Amniotic stem cell (primary cell): ENCODE data around the gene KRT77.
"Not testable (repeated sequence)": the region's sequence is repeated elsewhere in the genome, so short reads cannot be mapped to it uniquely, and the experiment has no call there.

Experiments used
- DNase-seq: peaks from one replicate; lab custom pipeline; 2025; lab: John Stamatoyannopoulos, UW

Gene KRT77

DNA sequence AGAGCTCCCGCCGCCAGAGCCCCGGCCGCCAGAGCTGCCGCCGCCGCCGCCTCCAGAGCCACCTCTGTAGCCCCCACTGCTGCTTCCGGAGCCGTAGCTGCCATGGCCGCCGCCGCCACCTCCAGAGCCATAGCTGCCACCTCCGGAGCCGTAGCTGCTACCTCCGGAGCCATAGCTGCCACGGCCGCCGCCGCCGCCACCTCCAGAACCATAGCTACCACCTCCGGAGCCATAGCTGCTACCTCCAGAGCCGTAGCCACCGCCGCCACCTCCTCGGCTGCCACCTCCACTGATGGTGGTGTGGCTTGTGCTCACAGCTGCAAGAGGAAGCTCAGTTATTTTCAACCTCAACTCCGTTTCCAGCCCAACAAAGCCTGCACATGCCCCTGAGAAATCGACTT, 28.0 kb downstream of the KRT77 start:
- DNase-seq, result no peak

DNA sequence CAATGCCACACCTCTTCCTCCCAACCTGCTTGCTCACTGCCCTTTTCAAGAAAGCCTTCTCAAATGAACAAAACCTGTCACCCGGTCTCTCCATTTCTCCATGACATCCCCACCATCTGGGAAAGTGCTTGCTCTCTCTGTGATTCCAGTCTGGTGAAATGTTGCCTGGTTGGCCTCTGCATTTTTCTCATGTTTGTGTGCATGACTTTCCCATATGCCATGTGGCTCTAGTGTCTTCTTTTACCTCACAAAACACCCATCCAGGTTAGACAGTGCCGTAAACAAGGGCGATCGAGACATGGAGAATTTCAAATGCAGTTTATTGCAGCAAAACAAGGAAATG, 28.9 kb downstream of the KRT77 start:
- no peak for DNase-seq

DNA sequence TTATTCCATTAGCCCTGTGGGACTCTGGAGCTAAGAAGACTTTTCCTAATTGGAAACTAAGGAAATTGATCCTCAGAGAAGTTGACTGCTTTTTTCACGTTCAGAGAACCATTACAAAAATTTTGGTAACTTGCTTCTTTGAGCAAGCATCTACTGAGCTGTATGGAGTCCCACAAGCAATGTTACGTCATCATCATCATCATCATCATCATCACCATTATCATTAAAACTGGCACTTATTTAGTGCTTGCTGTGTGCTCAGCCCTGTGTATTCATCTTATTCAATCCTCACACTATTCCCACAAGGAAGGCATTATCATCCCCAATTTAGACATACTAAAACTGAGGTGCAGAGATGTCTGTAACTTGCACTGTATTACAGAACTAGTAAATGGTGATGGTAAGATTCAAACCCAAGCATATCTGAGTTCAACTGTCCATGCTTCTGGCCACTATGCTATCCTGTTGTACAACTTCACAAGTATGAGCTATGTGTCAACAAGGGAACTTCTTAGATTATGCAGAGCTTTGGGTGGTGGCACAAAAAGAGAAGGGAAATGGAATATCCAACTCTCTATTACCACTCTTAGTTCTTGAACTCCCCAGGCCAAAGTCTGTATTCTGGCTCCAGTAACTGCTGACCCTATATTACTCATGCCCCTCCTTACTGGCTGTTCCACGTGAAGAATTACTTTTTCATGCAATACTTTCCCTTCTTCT, 29.5 kb downstream of the KRT77 start:
- DNase-seq, result no peak

DNA sequence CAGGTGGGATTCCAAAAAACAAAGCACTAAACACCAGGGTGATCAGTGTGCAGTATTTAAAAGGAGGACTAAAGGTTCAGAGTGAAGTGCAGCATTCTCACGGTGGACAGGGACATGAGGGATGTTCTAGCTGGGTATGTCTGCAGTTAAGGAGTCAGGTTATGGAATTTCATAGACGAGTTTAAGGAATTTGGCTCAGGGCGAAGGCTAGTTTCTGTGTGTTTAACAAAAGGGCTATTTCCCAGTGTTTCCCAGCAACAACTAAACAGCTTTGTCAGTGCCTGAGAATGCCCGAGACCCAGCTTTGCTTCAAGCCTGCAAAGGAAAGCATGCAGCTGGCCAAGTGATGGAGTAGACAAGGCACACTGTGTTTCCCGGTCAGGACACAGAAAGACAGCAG, 30.1 kb downstream of the KRT77 start:
- no peak for DNase-seq

DNA sequence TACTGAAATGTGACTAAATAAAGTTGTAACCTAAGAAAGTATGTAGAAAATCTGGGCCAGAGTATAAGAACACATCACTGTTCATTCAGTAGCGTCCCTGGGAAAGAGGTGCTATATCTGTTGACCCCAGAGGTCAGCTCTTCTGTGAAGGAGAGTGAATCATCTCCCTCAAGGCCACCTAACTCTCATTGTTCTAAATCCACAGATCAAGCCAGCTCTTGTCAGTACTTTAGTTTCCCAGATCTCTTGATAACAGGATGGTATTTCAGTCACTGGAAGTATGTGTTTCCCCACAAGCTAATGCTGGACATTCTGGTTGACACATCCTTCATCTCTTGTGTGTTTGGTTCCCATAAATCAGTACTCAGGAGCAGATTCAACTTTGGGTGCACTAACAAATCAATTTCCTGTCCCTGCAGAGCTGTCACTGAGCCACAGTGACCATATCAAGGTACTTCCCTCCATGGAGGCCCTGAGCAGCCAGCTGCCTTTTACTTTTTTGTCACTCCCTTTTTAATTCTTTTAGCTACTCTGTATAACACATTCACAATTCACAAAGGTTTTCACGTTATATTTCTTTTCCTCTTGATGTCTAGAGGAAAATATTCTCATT, 30.9 kb downstream of the KRT77 start:
- no peak for DNase-seq

DNA sequence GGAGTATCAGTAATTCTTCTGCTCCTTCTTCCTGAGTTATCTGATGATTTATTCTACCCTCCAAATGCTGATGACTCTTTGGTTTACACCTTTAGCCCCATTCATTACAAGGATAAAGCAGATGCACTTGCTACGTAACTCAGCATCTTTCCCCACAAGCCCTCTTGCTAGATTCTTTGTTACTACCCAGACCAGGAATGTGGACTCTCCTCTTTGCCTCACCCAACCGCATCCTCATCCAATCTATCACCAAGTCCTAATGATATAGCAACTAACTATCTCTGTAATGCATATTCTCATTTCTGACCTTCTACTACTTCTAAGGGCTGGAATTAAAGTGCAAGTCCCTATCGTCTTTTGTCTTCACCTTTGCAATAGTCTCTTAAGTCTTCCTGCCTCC, 32.4 kb downstream of the KRT77 start:
- DNase-seq, result no peak

DNA sequence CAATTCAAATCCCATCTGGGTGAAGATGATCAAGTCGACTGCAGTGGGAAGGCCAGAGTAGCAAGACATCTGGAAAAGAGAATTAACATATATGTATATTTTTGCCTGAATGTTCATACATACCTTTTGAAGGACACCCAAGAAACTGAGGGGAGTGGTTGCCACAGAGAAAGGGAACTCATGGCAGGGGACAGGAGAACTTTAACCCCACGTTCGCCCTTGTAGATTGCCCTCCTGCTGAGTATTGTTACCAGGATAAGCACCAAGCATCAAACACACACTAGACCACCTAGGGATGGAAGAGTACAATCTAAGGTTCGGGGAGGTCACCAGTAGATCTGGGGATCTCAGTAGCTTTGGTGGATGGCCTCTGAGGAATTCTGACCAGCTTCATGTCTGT, 32.8 kb downstream of the KRT77 start:
- DNase-seq, result no peak

DNA sequence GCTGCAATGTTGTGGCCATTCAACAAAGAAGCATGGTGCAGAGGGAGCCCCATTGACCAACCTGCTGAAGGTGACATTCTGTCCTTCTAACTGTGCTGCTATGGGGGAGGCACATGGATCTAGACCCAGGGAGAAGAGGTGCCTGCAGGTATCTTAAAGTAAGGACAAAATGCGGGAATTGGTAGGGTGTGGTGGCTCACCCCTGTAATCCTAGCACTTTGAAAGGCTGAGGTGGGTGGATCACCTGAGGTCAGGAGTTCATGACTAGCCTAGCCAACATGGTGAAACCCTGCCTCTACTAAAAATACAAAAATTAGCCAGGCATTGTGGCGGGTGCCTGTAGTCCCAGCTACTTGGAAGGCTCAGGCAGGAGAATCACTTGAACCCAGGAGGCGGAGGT, 33.4 kb downstream of the KRT77 start:
- DNase-seq, result not testable (repeated sequence)

DNA sequence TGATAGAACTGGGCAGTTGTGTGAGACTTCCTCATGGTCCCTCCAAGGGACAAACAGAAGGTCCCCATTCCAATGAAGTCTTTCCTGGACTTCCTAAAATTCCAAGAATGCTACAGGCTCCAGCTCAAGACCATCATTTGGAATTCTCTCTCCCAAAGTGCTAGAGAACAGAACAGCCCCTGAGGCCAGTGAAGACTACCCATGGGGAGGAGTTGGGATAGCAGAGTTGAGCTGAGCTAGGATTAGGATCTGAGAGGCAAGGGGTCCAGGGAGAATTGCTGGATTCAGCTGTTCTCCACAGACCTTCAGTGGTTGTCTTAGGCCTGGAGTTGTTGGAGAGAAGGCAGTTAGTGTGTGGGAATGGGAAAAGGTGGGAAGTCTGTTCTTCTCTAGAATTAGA, 33.9 kb downstream of the KRT77 start:
- DNase-seq, result no peak

DNA sequence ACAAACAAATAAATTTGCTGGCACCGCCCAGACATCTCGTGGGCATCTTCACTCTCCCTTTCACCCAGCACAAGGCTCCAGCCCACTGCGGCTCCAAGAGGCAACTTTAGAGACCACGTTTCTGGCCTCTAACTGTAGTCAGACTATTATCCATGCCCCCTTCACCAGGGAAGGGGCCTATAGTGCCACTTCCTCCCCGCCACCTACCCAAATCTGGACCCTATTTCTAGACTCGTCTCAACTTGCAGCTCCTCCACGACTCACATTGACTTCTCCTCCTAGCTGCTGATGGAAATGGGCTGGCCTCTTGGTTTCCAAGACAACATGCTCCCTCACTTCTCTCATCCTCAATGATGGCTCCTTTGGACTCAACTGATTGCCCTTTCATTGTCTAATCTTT, 35.4 kb downstream of the KRT77 start:
- DNase-seq, result no peak

DNA sequence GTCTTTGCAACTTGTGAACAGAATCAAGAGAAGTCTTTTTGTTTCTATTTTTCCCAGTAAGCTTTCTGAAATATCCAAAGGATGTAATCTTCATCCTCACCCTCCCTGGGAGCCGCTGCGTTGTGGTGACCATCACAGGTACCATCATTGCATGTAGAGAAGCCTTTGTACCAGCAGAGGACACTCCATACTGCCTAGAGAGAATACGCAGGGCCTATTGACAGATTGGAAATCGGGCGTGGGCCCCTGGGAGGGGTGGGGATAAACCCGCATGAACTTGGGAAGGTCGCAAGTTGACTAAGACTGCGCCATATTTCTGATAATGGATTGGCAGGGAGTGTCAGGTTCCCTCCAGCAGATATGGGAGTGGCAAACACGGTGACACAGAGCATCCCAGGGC, 35.8 kb downstream of the KRT77 start:
- DNase-seq, result no peak

DNA sequence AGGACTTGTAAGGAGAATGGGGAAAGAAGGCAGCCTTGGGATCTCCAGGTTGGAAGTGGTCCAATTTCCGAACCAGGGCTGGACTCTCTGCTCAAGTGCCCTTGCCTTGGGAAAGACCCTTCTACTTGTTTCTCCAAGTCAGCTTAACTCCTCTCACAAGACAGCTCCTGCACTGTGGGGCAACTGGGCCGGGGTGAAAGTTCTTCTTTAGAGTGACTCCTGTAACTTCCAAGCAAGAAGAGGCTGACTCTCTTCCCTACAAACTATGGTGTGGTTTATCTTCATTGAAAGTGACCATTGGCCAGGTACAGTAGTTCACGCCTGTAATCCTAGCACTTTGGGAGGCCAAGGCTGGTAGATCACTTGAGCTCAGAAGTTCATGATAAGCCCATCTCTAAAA, 36.9 kb downstream of the KRT77 start:
- no peak for DNase-seq

DNA sequence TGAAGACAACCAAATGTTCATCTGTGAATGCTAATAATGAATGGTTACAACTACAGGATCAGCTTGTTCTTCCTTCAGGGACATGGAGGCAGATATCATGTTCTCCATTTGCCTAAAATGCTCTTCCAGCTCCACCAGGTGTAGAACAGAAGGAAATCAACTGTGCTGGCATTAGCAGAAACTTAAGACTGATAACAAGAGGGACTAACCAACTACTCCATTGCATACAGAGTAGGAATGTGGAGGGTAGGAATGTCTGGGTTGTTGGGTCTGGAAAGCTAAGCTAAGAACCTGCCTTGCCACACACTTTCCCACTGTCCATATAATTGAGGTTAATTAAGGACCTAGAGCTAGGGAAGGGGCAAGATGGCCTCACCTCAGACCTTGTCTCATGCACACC, 39.9 kb downstream of the KRT77 start:
- no peak for DNase-seq

DNA sequence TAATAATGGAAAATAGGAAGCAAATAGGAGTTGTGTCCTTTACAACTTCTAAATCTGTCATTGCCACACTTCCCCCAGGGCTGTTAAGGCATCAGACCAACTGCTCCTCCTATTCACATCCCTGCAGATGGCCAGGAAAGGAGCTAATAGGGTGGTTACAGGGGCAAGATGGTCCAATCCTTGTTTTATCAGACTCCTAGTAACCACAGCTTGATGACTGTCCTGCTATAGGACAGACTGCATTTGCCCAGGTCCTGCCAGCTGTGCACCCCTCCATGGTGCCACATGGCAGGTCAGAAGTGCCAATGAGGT, 40.5 kb downstream of the KRT77 start:
- no peak for DNase-seq

DNA sequence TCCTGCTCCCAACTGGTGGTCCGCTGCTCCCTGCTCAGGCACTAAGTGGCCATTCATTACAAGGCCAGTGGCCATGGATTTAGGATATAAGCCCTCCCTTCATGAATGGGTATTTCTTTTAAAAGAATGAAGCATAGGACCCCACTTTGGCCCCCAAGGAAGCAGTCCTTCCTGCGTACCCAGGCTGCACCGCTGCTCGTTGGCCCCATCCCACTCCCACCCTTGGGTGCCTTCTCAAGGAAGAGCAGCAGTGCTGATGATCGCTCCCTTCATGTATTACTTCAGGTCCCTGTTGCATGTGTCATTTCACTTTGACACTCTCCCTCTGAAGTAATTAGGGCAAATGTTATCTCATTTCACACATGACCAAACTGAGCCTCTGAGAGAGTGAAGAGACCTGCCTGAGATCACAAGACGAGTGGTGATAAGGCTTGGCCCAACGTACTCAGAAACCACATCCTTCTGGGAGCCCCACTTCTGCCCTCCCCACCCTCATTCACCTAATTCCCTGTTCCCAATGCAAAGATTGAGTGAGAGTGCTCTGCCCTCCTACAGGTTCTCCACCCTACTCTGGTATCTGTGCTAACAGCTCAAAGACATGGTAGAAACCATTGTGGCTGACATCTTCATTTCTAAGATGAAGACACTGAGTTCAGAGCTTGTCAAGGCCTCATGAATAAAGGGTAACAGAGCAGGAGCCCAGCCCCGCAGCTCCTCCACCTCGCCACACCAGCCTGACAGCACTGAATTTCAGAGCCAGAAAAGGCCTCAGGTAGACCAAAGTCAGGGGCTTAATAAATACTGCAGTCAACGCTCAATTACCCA, 41.0 kb downstream of the KRT77 start:
- DNase-seq, result no peak

DNA sequence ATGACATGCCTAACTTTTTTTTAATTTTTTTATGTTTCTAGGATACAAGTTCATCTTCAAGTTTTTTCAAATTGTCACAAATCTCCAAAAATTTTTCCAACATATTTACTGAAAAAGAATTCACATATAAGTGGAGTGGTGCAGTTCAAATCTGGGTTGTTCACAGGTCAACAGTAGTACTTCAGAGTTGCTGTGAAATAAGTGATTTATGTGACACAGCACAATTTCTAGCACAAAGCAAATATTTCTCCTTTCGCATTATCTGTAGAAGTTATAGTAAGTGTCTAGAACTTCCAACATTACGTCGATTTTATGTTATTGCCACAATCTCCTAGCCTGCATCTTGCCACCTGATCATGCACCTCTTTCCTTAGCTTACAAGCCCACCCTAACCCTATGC, 41.7 kb downstream of the KRT77 start:
- DNase-seq, result no peak

DNA sequence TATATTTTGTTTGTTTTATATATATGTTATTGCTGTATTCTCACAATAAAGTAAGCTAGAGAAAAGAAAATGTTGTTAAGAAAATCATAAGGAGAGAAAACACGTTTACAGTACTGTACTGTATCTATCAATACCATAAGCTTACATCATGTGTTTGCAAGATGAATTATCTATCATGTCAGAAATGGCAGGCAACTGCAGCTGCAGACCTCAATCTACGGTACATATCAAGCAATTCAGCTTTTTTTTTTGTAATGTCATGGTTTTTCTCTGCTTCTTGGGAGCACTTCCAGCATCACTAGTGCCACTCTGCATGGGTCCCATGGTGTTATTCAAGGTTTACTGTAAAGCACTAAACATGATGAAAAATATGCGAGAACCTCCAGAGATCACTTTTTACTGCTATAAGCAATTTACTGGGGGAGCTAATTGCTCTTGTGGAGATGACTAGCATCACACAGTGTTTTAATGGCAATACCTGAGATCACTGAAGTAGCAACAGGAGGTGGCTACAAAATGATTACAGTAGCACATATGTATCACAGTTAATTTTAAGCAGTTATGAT, 42.3 kb downstream of the KRT77 start:
- no peak for DNase-seq

DNA sequence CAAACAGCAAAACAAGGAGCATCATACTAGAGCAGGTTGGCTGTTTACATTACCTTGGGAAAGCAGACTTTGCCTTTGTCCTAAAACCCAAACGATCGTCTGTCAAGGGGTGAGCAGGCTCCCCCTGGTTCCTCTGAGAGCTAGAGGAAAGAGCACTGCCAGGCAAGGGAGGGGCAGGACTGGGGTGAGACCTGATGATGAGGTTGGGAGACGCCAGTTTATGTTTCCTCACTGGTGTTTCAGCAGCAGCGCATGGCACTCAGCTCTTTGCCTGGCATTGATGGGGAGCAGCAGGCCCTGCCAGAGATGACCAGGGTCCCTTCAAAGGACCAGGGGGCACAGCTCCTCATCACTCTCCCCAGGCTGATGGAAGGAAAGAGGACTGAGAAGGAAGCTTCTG, 43.4 kb downstream of the KRT77 start:
- no peak for DNase-seq

DNA sequence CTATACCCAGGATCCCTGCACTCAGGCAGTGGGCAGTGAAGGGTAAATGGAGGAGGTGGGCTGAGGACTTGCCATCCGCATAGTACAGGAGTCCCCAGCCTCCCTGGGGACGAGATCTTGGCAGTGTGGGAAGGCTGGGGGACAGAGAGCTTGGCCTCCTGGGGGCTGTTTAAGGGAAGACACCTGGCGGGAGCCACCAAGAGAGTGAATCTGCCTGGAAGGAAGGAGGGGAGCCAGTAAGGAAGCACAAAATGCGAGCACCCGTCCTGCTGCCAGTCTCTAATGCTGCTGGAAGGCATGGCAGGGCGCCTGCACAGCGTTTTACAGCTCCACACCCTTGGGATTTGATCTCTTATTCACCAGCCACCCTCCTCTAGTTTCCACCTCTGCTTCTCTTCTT, 43.9 kb downstream of the KRT77 start:
- no peak for DNase-seq

DNA sequence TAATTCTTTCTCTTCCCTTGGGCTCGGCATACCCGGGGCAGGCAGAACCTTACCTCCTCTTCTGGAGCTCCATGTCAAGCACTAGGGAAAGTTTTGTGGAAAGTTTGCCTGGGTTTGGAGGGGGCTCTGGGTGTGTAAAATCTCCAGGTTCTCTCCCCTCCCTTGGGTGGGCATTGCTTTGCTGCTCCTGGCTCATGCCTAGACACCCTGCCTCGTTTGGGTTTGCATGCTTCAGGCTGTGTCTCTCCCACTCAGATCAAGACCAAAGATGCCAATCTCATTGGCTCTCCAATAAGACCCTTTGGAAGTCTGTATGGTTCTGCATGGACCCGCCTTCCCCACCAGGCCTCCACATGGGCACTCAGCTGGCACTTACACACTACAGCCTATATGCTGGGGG, 45.1 kb downstream of the KRT77 start:
- DNase-seq, result no peak

DNA sequence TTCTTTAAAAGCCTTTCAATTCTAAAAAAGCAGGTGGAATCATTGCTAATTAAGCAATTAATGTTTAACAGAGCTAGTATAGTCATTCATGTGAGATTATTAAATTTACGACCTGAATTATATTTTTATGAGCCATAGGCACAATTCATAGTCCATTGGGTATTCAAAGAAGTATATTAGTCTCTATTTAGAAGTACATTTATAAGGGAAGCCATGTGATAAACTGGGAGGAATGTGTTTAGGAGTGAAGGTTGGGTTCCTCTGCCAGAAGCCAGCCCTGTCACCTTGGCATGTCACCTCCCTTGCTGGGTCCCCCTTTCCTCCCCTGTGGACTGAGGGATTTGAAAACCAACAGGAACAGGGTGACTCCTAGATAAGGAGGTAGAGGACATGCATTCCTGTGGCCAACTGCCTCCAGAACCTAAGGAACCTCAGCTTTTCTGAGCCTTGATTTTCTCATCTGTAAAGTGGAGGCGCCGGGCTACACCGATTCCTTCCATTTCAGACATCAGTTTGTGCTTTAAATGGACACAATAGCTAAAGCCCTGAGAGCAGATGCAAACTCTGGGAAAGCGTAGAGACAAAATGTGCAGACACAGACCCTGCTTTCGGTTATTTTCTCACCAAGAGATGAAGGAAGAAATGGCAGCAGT, 45.9 kb downstream of the KRT77 start:
- no peak for DNase-seq

DNA sequence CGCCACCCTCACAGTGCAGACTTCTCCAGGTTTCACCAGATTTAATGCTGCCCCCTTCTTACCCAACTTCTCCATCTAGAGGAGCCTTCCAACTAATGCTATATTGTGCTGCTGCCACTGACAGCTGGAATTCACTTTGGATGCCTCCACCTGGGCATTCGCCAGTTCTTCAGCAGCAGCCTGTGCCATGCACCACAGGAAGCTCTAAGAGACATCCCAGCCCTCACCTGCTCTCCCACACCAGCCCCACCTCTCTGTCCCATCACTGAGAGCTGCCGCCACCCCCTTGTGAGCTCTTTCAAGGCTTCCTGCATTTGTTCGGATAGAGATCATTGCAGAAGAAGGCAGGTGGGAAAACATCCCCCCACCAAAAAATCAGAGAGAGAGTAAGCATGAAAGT, 46.7 kb downstream of the KRT77 start:
- DNase-seq, result no peak

DNA sequence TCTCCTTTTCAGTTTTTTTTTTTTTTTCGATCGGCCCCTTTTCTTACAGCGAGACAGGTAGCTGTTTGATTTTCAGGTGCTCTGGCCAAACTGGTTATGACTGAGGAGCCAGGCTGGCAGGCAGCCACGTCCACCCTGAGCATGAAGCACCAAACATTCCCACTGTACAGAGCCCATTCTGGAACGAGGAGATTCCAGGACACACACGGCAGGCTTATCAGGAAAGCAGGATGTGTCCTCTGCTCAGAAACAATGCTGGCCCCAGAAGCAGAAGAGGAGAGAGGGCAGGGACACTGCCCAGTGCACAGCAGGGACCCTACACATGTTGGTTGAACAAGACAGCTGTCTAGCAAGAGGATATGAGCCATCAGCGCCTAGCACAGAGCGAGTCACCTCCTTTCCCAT, 47.6 kb downstream of the KRT77 start:
- DNase-seq, result no peak
